SKM-1 treated with dmso at 0.1 percent for 144 hours (cell line): Measurements from ENCODE around the gene CRYZL1.
"Not testable (repeated sequence)": the region's sequence is repeated elsewhere in the genome, so short reads cannot be mapped to it uniquely, and the experiment has no call there.

ENCODE experiments used
- DNase-seq: peaks from one replicate; lab custom pipeline; 2025; ENCODE audit not compliant: unreplicated experiment; lab: John Stamatoyannopoulos, UW

Gene CRYZL1

DNA sequence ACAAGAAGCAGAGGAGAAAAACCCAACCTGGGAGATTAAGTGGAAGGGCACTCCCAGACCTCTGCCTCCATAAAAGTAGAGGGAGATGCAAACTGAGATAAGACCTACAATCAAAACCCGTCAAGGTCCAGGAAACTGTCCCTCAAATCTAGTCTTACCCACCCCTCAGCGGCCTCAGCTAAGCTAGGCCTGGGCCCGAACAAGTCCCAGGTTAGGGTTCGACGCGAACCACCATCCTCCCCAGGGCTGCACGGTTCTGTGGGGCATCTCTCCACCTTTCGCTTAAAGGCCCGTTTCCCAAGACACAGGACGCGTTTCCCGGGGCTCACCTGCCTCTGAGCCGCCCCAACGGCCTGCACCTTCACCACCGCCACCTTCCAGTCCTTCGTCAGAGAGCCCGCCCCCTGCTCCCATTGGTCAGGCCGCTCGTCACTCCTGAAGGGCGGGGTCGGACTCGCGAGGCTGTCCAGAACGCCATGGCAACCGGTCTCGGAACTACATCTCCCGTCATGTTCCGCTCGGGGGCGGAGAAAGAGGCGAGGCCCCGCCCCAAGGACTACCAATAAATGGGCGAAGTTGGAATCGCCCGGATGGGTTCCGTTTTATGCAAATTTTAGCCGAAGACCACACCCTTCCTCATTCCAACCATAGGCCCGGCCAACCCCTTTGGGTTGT is at the start of gene CRYZL1:
Gene CRYZL1, minus strand, starts transcription at position 390 of the 675 bp plus-strand sequence. CDS start 10,190 bp downstream, outside the sequence.
- DNase-seq = peak; percentile 98

GRCh38 chr21:33690874-33691273 is 49.3 kb upstream of the CRYZL1 start:
- DNase-seq = no peak

DNA sequence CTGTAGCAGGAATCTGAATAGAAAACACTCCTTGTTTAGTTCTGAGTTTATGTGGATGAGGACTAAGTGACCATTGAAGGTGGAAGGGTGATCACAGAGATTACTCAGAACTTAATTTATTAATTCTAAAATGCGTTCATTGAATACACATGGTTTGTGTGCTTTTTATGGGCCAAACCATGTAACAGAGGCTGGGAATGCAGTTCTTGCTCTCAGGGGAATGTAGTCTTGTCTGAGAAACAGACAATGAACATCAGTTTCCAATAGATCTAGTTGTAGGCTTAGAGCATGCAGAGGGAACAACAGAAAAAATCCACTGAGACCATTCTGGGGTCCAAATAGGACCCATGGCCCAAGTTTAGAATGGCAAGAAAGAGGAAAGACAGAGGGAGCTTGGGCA is 46.8 kb upstream of the CRYZL1 start:
- no peak for DNase-seq

GRCh38 chr21:33687634-33688033 is 46.1 kb upstream of the CRYZL1 start:
- no peak for DNase-seq

DNA sequence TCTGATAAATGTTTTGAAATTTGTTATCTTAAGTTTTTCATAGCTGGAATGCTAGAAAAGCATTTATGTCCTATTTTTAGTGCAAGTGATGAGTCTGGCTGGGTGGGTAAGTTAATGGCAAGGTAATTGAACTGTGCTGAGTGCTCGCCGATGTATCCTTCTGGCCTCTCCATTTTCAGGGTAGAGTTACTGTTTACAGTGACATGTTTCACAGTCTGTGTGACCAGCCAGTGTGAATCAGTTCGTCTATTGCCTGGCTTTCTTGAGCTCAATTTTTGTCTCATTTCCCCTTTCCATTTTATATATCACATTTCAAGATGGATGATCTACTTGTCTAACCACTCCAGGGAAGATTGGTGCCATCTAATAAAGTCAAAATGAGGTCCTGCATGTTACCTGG is 44.8 kb upstream of the CRYZL1 start:
- no peak for DNase-seq

GRCh38 chr21:33685613-33686197 is 44.2 kb upstream of the CRYZL1 start:
- DNase-seq = no peak

- DNase-seq = no peak
Observed at GRCh38 chr21:33684923-33685560, 43.5 kb upstream of the CRYZL1 start.

DNA sequence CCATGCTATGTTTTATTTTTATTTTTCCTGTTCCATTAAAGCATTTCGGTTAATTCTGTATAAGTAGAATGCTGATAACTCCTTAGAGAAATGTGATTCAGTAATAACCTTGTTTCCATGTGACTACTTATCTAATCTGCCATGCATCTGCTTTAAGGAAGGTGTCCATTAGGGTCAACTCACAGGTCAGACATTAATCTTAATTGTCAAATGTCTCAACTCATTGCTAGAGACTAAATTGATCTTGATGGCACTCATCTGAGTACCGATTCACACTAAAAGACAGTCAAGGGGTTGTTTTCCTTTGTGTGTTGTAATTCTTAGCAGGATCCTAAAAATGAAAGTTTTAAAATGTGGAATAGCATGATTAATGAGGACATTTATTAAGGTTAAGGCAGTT is 42.5 kb upstream of the CRYZL1 start:
- no peak for DNase-seq

GRCh38 chr21:33682992-33683627 is 41.6 kb upstream of the CRYZL1 start:
- DNase-seq = no peak

GRCh38 chr21:33680870-33681269 is 39.3 kb upstream of the CRYZL1 start:
- no peak for DNase-seq

GRCh38 chr21:33677450-33677849 is 35.9 kb upstream of the CRYZL1 start:
- no peak for DNase-seq

DNA sequence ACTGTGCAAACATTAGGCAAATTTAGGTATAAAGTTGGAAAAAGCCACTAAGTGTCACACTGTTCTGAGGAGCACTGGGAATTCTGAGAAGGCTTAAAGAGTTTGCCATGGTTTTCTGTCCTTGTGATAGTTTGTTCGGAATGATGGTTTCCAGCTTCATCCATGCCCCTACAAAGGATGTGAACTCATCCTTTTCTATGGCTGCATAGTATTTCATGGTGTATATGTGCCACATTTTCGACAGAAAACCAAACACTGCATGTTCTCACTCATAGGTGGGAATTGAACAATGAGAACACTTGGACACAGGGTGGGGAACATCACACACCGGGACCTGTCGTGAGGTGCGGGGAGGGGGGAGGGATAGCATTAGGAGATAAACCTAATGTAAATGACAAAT is 35.1 kb upstream of the CRYZL1 start:
- DNase-seq = not testable (repeated sequence)

- DNase-seq = no peak
Observed at GRCh38 chr21:33674226-33674625, 32.7 kb upstream of the CRYZL1 start.

DNA sequence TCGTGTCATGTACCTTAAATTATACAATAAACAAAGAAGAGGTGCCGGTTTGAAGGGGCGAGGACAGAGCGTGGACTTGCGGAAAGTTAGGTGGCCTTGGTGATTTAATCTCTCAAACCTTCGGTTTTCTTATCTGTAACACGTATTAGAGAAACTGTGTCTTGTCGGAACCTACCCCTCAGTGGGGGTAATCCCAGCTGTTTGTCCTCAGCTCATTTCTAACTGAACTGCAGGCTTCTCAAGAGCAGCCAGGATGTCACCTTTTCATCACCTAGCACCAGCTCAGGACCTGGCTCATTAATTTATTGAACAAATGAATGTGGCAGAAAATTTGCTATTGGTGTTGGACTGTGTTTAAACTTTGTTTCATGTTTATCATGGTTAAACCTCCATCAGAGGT is 31.9 kb upstream of the CRYZL1 start:
- DNase-seq = no peak

DNA sequence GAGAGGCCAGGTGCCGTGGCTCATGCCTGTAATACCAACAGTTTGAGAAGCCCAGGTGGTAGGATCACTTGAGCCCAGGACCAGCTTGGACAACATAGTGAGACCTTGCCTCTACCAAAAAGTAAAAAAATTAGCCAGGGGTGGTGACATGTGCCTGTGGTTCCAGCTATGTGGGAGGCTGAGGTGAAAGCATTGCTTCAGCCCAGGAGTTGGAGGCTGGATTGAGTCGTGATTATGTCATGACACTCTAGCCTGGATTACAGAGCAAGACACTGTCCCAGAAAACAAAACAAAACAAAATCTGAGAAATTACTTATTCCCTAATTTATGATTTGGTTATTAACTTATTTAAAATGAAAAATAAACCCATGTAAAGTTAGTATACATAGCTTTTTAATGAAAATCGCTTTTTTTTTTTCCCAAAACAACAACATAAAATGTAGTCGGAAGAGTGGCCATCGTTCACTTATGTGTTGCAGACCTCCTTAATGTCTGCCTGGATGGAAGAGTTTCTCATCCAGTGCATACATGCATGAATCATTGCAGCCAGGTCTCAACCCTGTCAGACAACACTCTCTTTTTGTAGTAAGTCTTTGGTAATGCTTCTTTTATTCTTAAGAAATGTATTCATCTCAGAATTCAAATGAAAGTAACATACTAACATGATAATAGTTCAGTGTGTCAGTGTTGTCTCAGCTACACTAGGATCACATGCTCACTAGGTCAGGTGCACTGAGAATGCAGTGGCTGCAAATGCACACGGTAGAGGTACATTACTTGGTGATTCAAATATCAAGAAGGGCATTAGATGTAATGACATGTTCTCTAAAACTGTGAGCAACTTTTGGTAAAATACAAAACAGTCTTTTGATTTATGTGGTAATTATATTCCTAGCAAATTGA is 28.8 kb upstream of the CRYZL1 start:
- no peak for DNase-seq

DNA sequence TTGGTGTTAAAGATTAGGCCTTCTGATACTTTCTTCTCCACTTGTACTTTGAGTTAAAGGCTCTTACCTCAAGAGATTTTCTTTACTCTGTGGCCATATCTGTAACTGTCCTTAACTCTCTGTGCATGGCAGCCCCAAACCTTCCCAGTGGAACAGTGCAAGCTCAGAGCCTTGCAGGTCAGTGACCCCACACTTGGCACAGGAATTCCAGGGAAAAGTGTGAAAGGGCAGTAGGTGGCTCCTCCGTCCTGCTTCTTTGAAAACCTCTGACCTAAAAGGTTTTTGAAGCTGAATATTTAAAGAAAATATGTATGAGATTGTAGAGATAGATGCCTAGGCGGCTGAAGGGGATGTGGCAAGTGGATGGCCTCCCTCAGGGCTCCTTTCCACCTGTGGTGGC is 27.1 kb upstream of the CRYZL1 start:
- no peak for DNase-seq

GRCh38 chr21:33668180-33668579 is 26.6 kb upstream of the CRYZL1 start:
- DNase-seq = no peak

DNA sequence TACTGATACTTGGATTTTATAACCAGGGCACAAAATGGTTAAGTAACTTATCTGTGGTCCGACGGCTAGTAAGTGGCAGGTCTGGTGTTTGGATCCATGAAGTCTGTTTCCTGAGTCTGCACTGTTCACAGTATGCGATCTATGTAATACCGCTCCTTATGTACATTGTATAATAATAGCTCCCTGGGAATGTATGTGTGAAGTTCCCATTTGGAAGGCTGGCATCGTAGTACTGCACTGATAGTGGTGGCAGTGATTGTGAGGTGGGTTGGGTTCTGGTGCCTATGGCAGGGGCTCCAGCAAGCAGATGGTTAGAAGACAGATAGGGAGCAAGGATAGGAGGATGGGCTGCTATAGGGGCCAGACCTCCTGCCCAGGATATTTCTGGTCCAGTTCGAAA is 26.1 kb upstream of the CRYZL1 start:
- DNase-seq = no peak

DNA sequence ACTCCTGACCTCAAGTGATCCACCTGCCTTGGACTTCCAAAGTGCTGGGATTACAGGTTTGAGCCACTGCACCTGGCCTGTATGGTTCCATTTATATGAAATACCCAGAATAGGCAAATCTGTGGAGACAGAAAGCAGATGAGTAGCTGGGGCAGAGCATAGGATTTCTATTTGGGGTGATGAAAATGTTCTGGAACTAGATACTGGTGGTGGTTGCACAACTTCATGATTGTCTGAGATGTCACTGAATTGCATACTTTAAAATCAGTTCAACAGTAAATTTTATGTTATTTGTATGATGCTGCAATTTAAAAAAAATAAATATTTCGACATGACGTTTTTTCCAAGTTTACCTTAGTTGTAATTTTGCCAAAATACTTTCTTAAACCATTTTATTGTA is 24.6 kb upstream of the CRYZL1 start:
- DNase-seq = no peak

DNA sequence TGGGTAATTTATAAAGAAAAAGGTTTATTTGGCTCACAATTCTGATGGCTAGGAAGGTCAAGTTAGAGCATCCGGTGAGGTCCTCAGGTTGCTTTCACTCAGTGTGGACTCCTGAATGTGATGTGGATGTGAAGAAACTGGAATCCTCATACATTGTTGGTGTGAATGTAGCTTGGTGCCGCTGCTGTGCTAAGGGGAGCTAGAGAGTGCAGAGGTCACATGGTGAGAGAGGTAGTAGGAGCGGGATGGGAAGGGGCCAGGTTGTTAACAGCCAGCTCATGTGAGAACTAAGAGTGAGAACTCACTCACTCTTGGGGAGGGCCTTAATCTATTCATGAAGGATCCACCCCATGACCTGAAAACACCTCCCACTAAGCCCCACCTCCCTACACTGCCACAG is 22.6 kb upstream of the CRYZL1 start:
- no peak for DNase-seq

GRCh38 chr21:33663241-33663640 is 21.7 kb upstream of the CRYZL1 start:
- DNase-seq = no peak
